HEK293 (cell line): ENCODE measurements around the gene SOX30.

Experiments
- CTCF ChIA-PET: fragments of 350-600 bp; formaldehyde crosslinking; extraction: SDS; loops from one replicate; lab custom pipeline; 2021; ENCODE audit warnings: antibody characterized with exemption; lab: Yijun Ruan, JAX
- POLR2A ChIA-PET: fragments of 300-600 bp; formaldehyde crosslinking; extraction: SDS; loops from one replicate; lab custom pipeline; 2020; ENCODE audit warnings: antibody characterized with exemption, inconsistent platforms; lab: Yijun Ruan, JAX
- H3K27ac ChIP-seq: fragments of 200-500 bp; sonication (Bioruptor generic); 2 replicates; pipeline ENCODE4 v1.5.1; 2014; ENCODE audit warnings: low read depth, low read length, control low read depth, inconsistent platforms; ENCODE audit errors: extremely low read depth
- H3K36me3 ChIP-seq, 2 experiments: fragments of 200-500 bp in 1 of 2; sonication (Bioruptor generic) in 1 of 2; 1 replicate in 1 of 2; 2 replicates in 1 of 2; pipeline ENCODE4 v1.5.1; 2014 to 2017; ENCODE audit warnings: inconsistent platforms in 2 of 2, low read length in 2 of 2; ENCODE audit not compliant: control insufficient read depth in 2 of 2, insufficient read depth in 1 of 2
- H3K4me1 ChIP-seq: fragments of 200-500 bp; sonication (Bioruptor generic); 2 replicates; pipeline ENCODE4 v1.5.1; 2014; ENCODE audit warnings: mild to moderate bottlenecking, low read length, inconsistent platforms; ENCODE audit not compliant: control insufficient read depth, insufficient read depth
- H3K4me3 ChIP-seq: 2 replicates; pipeline ENCODE4 v1.5.1; 2011; ENCODE audit warnings: low read depth, mild to moderate bottlenecking, control low read depth, low read length, moderate library complexity
- H3K9me3 ChIP-seq: fragments of 200-500 bp; sonication (Bioruptor generic); 2 replicates; pipeline ENCODE4 v1.5.1; 2014; ENCODE audit warnings: low read depth, low read length, inconsistent platforms; ENCODE audit not compliant: control insufficient read depth, insufficient read depth
- PRDM1 ChIP-seq: fragments of 450-650 bp; formaldehyde crosslinking; IDR thresholded peaks from 2 replicates; pipeline ENCODE4; 2016; ENCODE audit warnings: missing biosample characterization, missing genetic modification characterization
- TRIM28 ChIP-seq: IDR thresholded peaks from 2 replicates; pipeline ENCODE4 v1.6.1; 2011; ENCODE audit warnings: low read length, control low read depth, borderline replicate concordance
- ZBTB17 ChIP-seq: fragments of 450-650 bp; formaldehyde crosslinking; IDR thresholded peaks from 2 replicates; pipeline ENCODE4 v1.5.1; 2016; ENCODE audit warnings: missing biosample characterization, missing genetic modification characterization
- ZBTB20 ChIP-seq: fragments of 450-650 bp; formaldehyde crosslinking; IDR thresholded peaks from 2 replicates; pipeline ENCODE4 v1.5.1; 2016; ENCODE audit warnings: missing biosample characterization, missing genetic modification characterization
- ZNF146 ChIP-seq: fragments of 450-650 bp; formaldehyde crosslinking; IDR thresholded peaks from 2 replicates; pipeline ENCODE4 v1.5.1; 2016; ENCODE audit warnings: missing biosample characterization, missing genetic modification characterization
- ZNF341 ChIP-seq: fragments of 450-650 bp; formaldehyde crosslinking; IDR thresholded peaks from 2 replicates; pipeline ENCODE4; 2016; ENCODE audit warnings: low read depth, missing biosample characterization, missing genetic modification characterization
- ZNF350 ChIP-seq: fragments of 450-650 bp; formaldehyde crosslinking; IDR thresholded peaks from 2 replicates; pipeline ENCODE4 v1.5.0; 2017; ENCODE audit warnings: missing biosample characterization, mild to moderate bottlenecking, missing genetic modification characterization
- ZNF777 ChIP-seq: fragments of 450-650 bp; formaldehyde crosslinking; IDR thresholded peaks from 2 replicates; pipeline ENCODE4 v1.5.1; 2017; ENCODE audit warnings: missing biosample characterization, missing genetic modification characterization, borderline replicate concordance
- ZSCAN16 ChIP-seq: fragments of 450-650 bp; formaldehyde crosslinking; IDR thresholded peaks from 2 replicates; pipeline ENCODE4 v1.5.1; 2016; ENCODE audit warnings: missing biosample characterization, missing genetic modification characterization
- ZXDB ChIP-seq: fragments of 450-650 bp; formaldehyde crosslinking; IDR thresholded peaks from 2 replicates; pipeline ENCODE4 v1.5.1; 2016; ENCODE audit warnings: missing biosample characterization, missing genetic modification characterization
- TF ChIP-seq, protein P1 (sequence below): fragments of 450-650 bp; formaldehyde crosslinking; IDR thresholded peaks from 2 replicates; pipeline ENCODE4 v1.5.1; 2016; ENCODE audit warnings: missing biosample characterization, missing genetic modification characterization, borderline replicate concordance
- TF ChIP-seq, protein P2 (sequence below): fragments of 450-650 bp; formaldehyde crosslinking; IDR thresholded peaks from 2 replicates; pipeline ENCODE4 v1.5.1; 2017; ENCODE audit warnings: missing biosample characterization, missing genetic modification characterization
- TF ChIP-seq, protein P3 (sequence below): fragments of 450-650 bp; formaldehyde crosslinking; IDR thresholded peaks from 2 replicates; pipeline ENCODE4 v1.5.1; 2016; ENCODE audit warnings: missing biosample characterization, missing genetic modification characterization
- TF ChIP-seq, protein P4 (sequence below): fragments of 450-650 bp; formaldehyde crosslinking; optimal IDR thresholded peaks from 2 replicates; pipeline ENCODE3; 2016; ENCODE audit warnings: missing biosample characterization, mild to moderate bottlenecking, missing genetic modification characterization
- TF ChIP-seq, protein P5 (sequence below): fragments of 450-650 bp; formaldehyde crosslinking; IDR thresholded peaks from 2 replicates; pipeline ENCODE4 v1.5.1; 2016; ENCODE audit warnings: missing biosample characterization, missing genetic modification characterization
- TF ChIP-seq, protein P6 (sequence below): fragments of 450-650 bp; formaldehyde crosslinking; IDR thresholded peaks from 2 replicates; pipeline ENCODE4 v1.5.1; 2016; ENCODE audit warnings: missing biosample characterization, missing genetic modification characterization

SOX30 gene

DNA sequence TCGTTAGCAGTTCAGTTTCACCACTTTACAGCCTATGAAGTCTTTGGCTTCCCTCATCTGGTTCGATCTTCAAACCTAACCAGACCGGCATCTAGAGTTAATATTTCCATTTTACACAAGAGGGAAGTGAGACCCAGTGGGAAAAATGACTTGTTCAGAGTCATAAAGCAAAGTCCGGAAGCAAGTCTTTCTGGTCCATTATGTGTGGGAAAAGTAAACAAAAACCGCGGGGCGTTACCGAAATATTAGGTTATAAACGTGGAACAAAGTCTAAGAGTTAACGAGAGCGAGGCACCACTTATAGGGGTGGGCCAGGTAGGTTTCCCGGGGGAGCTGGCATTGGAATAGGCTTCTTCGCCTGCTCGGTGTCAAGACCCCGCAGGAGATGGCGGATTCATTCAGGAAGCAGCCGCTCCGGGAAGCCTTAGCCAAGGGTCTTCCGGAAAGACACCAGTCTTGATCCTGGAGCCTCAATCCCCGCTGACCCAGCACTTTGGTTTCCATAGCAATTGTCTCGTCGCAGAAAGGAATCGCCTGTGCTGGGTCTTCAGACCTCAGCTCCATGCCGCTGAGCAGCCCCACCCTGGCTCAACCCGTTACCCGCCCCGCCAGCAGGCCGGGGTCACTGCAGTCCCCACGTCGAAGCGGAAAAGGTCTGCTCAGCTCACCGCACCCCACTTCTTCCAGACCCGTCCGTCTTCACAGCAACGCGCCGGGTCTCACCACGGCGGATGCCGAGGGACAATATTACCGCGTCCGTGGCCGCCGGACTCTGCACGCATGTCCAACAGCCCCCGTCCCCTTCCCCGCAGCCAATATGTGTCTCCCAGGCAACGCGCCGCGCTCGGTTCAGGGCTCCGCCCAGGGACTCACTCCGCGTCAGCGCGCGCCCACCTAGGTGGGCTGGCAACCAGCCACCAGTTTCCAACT is 18.7 kb upstream of the SOX30 start, which contains the start of gene C5orf52:
C5orf52 (plus strand) TSS at position 872 of the 930 bp plus-strand sequence. CDS start 82 bp downstream, outside the sequence.
- peak within 1 kb of the TSS; percentile 39; the same call in 1 of the 2 replicates for H3K27ac ChIP-seq
- peaks cover 7% of the 10 kb centered on the region for H3K4me1 ChIP-seq
- no peaks in the 10 kb centered on the region for H3K36me3 ChIP-seq
- POLR2A ChIA-PET = no interaction called here
- H3K9me3 ChIP-seq = no peaks in the 10 kb centered on the region
- CTCF ChIA-PET = interaction anchor here (0.6 to 1.7 kb wide), 11 partner anchors 29 to 477 kb away, joined by 3 to 14 read pairs (median 3); partner anchors contain the start of genes LSM11 and THG1L
- peak within 1 kb of the TSS; percentile 53 for H3K4me3 ChIP-seq
- TF ChIP-seq, protein P1, sequence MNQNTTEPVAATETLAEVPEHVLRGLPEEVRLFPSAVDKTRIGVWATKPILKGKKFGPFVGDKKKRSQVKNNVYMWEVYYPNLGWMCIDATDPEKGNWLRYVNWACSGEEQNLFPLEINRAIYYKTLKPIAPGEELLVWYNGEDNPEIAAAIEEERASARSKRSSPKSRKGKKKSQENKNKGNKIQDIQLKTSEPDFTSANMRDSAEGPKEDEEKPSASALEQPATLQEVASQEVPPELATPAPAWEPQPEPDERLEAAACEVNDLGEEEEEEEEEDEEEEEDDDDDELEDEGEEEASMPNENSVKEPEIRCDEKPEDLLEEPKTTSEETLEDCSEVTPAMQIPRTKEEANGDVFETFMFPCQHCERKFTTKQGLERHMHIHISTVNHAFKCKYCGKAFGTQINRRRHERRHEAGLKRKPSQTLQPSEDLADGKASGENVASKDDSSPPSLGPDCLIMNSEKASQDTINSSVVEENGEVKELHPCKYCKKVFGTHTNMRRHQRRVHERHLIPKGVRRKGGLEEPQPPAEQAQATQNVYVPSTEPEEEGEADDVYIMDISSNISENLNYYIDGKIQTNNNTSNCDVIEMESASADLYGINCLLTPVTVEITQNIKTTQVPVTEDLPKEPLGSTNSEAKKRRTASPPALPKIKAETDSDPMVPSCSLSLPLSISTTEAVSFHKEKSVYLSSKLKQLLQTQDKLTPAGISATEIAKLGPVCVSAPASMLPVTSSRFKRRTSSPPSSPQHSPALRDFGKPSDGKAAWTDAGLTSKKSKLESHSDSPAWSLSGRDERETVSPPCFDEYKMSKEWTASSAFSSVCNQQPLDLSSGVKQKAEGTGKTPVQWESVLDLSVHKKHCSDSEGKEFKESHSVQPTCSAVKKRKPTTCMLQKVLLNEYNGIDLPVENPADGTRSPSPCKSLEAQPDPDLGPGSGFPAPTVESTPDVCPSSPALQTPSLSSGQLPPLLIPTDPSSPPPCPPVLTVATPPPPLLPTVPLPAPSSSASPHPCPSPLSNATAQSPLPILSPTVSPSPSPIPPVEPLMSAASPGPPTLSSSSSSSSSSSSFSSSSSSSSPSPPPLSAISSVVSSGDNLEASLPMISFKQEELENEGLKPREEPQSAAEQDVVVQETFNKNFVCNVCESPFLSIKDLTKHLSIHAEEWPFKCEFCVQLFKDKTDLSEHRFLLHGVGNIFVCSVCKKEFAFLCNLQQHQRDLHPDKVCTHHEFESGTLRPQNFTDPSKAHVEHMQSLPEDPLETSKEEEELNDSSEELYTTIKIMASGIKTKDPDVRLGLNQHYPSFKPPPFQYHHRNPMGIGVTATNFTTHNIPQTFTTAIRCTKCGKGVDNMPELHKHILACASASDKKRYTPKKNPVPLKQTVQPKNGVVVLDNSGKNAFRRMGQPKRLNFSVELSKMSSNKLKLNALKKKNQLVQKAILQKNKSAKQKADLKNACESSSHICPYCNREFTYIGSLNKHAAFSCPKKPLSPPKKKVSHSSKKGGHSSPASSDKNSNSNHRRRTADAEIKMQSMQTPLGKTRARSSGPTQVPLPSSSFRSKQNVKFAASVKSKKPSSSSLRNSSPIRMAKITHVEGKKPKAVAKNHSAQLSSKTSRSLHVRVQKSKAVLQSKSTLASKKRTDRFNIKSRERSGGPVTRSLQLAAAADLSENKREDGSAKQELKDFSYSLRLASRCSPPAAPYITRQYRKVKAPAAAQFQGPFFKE (tag by site-specific recombination) = no peak
- TF ChIP-seq ZXDB (tag by site-specific recombination) (no peak), ZNF146 (tag by site-specific recombination) (no peak), ZNF341 (tag by site-specific recombination) (peak; percentile 43; the same call in 1 of the 2 replicates), ZNF350 (tag by site-specific recombination) (no peak), ZBTB17 (tag by site-specific recombination) (peak; percentile 37; the same call in 1 of the 2 replicates), ZNF777 (tag by site-specific recombination) (0 out of 2 replicates have a peak, but pooled peaks have one; percentile 21), ZSCAN16 (no peak), PRDM1 (tag by site-specific recombination) (0 out of 2 replicates have a peak, but pooled peaks have one; percentile 21), ZBTB20 (tag by site-specific recombination) (peak; percentile 35; the same call in 1 of the 2 replicates), TRIM28 (no peak)
- TF ChIP-seq, protein P2, sequence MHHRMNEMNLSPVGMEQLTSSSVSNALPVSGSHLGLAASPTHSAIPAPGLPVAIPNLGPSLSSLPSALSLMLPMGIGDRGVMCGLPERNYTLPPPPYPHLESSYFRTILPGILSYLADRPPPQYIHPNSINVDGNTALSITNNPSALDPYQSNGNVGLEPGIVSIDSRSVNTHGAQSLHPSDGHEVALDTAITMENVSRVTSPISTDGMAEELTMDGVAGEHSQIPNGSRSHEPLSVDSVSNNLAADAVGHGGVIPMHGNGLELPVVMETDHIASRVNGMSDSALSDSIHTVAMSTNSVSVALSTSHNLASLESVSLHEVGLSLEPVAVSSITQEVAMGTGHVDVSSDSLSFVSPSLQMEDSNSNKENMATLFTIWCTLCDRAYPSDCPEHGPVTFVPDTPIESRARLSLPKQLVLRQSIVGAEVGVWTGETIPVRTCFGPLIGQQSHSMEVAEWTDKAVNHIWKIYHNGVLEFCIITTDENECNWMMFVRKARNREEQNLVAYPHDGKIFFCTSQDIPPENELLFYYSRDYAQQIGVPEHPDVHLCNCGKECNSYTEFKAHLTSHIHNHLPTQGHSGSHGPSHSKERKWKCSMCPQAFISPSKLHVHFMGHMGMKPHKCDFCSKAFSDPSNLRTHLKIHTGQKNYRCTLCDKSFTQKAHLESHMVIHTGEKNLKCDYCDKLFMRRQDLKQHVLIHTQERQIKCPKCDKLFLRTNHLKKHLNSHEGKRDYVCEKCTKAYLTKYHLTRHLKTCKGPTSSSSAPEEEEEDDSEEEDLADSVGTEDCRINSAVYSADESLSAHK (tag by site-specific recombination) = 0 out of 2 replicates have a peak, but pooled peaks have one; percentile 7
- TF ChIP-seq, protein P3, sequence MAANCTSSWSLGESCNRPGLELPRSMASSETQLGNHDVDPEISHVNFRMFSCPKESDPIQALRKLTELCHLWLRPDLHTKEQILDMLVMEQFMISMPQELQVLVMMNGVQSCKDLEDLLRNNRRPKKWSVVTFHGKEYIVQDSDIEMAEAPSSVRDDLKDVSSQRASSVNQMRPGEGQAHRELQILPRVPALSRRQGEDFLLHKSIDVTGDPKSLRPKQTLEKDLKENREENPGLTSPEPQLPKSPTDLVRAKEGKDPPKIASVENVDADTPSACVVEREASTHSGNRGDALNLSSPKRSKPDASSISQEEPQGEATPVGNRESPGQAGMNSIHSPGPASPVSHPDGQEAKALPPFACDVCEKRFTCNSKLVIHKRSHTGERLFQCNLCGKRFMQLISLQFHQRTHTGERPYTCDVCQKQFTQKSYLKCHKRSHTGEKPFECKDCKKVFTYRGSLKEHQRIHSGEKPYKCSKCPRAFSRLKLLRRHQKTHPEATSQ (tag by site-specific recombination) = peak; percentile 26; the same call in 1 of the 2 replicates
- TF ChIP-seq, protein P4, sequence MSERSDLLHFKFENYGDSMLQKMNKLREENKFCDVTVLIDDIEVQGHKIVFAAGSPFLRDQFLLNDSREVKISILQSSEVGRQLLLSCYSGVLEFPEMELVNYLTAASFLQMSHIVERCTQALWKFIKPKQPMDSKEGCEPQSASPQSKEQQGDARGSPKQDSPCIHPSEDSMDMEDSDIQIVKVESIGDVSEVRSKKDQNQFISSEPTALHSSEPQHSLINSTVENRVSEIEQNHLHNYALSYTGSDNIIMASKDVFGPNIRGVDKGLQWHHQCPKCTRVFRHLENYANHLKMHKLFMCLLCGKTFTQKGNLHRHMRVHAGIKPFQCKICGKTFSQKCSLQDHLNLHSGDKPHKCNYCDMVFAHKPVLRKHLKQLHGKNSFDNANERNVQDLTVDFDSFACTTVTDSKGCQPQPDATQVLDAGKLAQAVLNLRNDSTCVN = peak; percentile 64
- TF ChIP-seq, protein P5, sequence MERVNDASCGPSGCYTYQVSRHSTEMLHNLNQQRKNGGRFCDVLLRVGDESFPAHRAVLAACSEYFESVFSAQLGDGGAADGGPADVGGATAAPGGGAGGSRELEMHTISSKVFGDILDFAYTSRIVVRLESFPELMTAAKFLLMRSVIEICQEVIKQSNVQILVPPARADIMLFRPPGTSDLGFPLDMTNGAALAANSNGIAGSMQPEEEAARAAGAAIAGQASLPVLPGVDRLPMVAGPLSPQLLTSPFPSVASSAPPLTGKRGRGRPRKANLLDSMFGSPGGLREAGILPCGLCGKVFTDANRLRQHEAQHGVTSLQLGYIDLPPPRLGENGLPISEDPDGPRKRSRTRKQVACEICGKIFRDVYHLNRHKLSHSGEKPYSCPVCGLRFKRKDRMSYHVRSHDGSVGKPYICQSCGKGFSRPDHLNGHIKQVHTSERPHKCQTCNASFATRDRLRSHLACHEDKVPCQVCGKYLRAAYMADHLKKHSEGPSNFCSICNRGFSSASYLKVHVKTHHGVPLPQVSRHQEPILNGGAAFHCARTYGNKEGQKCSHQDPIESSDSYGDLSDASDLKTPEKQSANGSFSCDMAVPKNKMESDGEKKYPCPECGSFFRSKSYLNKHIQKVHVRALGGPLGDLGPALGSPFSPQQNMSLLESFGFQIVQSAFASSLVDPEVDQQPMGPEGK = peak; percentile 27; the same call in 1 of the 2 replicates
- TF ChIP-seq, protein P6, sequence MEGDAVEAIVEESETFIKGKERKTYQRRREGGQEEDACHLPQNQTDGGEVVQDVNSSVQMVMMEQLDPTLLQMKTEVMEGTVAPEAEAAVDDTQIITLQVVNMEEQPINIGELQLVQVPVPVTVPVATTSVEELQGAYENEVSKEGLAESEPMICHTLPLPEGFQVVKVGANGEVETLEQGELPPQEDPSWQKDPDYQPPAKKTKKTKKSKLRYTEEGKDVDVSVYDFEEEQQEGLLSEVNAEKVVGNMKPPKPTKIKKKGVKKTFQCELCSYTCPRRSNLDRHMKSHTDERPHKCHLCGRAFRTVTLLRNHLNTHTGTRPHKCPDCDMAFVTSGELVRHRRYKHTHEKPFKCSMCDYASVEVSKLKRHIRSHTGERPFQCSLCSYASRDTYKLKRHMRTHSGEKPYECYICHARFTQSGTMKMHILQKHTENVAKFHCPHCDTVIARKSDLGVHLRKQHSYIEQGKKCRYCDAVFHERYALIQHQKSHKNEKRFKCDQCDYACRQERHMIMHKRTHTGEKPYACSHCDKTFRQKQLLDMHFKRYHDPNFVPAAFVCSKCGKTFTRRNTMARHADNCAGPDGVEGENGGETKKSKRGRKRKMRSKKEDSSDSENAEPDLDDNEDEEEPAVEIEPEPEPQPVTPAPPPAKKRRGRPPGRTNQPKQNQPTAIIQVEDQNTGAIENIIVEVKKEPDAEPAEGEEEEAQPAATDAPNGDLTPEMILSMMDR (tag by site-specific recombination) = no peak
